GM12878 (cell line): Measurements from ENCODE around the gene IL22. TPM values are rescaled to one million over a fixed set of nuclear protein-coding genes. Genes with fewer than 3 reads are reported as not detected.

Experiments
- ATAC-seq: fragments of 200-7000 bp; cut with Tn5 transposase; 3 replicates; pipeline ENCODE4 v1.9.1; 2020; ENCODE audit warnings: mild to moderate bottlenecking, moderate library complexity
- BruUV-seq: library from RNA; stranded (reverse); fragments of 400-500 nt; replicated peaks from 2 replicates; lab custom pipeline; 2021; lab: Mats Ljungman, UMichigan
- CTCF ChIA-PET: fragments of 300-600 bp; sonication (Branson Sonifier 250); formaldehyde crosslinking; extraction: SDS; loops from one replicate; lab custom pipeline; 2021; ENCODE audit warnings: inconsistent platforms; lab: Yijun Ruan, JAX
- POLR2A ChIA-PET: fragments of 350-600 bp; formaldehyde crosslinking; extraction: SDS; loops from one replicate; lab custom pipeline; 2021; ENCODE audit warnings: inconsistent platforms; lab: Charles Lee
- RAD21 ChIA-PET: fragments of 300-600 bp; sonication (Branson Sonifier 250); formaldehyde crosslinking; loops from one replicate; lab custom pipeline; 2023; ENCODE audit warnings: antibody characterized with exemption; ENCODE audit not compliant: unreplicated experiment; lab: Charles Lee
- SMC1A ChIA-PET: fragments of 300-600 bp; sonication (Branson Sonifier 250); formaldehyde crosslinking; loops from one replicate; lab custom pipeline; 2023; ENCODE audit not compliant: unreplicated experiment, uncharacterized antibody; lab: Charles Lee
- DNase-seq: peaks from one replicate; pipeline ENCODE4 v3.0.0-alpha.2; 2011; ENCODE audit warnings: low read depth, low spot score
- FAIRE-seq: peaks from 3 replicates; lab custom pipeline; 2011; peaks lifted over from hg19 to GRCh38; lab: Jason Lieb, UNC
- H2AFZ ChIP-seq: 2 replicates; pipeline ENCODE4 v1.6.0; 2011; ENCODE audit warnings: low read depth, low read length, control low read depth; ENCODE audit not compliant: control insufficient read depth
- H3K27ac ChIP-seq: 2 replicates; pipeline ENCODE4 v1.5.1; 2011; ENCODE audit warnings: control low read depth; ENCODE audit not compliant: control insufficient read depth, insufficient read depth
- H3K27me3 ChIP-seq, 2 experiments: replicated peaks in 1 of 2; 2 replicates each; pipeline versions ENCODE4 v1.6.0 to v1.6.1; 2011; ENCODE audit warnings: low read length in 1 of 2; ENCODE audit not compliant: control insufficient read depth in 2 of 2, insufficient read depth in 2 of 2
- H3K36me3 ChIP-seq, 2 experiments: 2 replicates each; pipeline ENCODE4 v1.5.1; 2011; ENCODE audit warnings: low read length in 1 of 2; ENCODE audit not compliant: control insufficient read depth in 2 of 2, insufficient read depth in 2 of 2
- H3K4me1 ChIP-seq: 2 replicates; pipeline ENCODE4 v1.6.1; 2011; ENCODE audit warnings: mild to moderate bottlenecking, low read length, moderate library complexity, mixed read lengths; ENCODE audit not compliant: control insufficient read depth, insufficient read depth
- H3K4me2 ChIP-seq: 2 replicates; pipeline ENCODE4 v1.6.0; 2011; ENCODE audit warnings: control low read depth; ENCODE audit not compliant: control insufficient read depth, insufficient read depth
- H3K4me3 ChIP-seq: fragments of 200-600 bp; sonication (generic); 2 replicates; pipeline ENCODE4 v1.5.1; 2016
- H3K79me2 ChIP-seq: 2 replicates; pipeline ENCODE4 v1.6.0; 2011; ENCODE audit warnings: low read length; ENCODE audit not compliant: control insufficient read depth, insufficient read depth
- H3K9ac ChIP-seq: 2 replicates; pipeline ENCODE4 v1.8.0; 2011; ENCODE audit warnings: low read length, control low read depth, mixed read lengths; ENCODE audit not compliant: control insufficient read depth, insufficient read depth
- H3K9me3 ChIP-seq: replicated peaks from 3 replicates; pipeline ENCODE4 v1.5.1; 2011; ENCODE audit warnings: mild to moderate bottlenecking, low read length; ENCODE audit not compliant: control insufficient read depth, insufficient read depth
- H4K20me1 ChIP-seq: 2 replicates; pipeline ENCODE4 v1.6.0; 2011; ENCODE audit not compliant: control insufficient read depth, insufficient read depth
- ASH2L ChIP-seq: fragments of 300-600, 200-600 bp; sonication (generic); IDR thresholded peaks from 2 replicates; pipeline ENCODE4 v1.6.1; 2017; ENCODE audit warnings: low read depth, mild to moderate bottlenecking, borderline replicate concordance
- E2F8 ChIP-seq: fragments of 450-650 bp; IDR thresholded peaks from 2 replicates; pipeline ENCODE4 v1.6.1; 2018; ENCODE audit warnings: mild to moderate bottlenecking, low read depth, moderate library complexity; ENCODE audit not compliant: partially characterized antibody
- EGR1 ChIP-seq, 2 experiments: IDR thresholded peaks; 1 replicate in 1 of 2; 2 replicates in 1 of 2; pipeline ENCODE4 v1.6.1; 2011 to 2012; ENCODE audit warnings: low read depth in 2 of 2, low read length in 2 of 2, borderline replicate concordance in 1 of 2, mild to moderate bottlenecking in 1 of 2, moderate library complexity in 1 of 2
- FOS ChIP-seq: IDR thresholded peaks from 3 replicates; pipeline ENCODE4 v1.6.1; 2011; ENCODE audit warnings: borderline replicate concordance; ENCODE audit not compliant: insufficient read length; ENCODE audit errors: extremely low read depth
- HCFC1 ChIP-seq: fragments of 150-350 bp; IDR thresholded peaks from 2 replicates; pipeline ENCODE4 v1.6.1; 2014; ENCODE audit warnings: low read length
- MLLT1 ChIP-seq: fragments of 450-650 bp; IDR thresholded peaks from 2 replicates; pipeline ENCODE4 v1.6.1; 2016; ENCODE audit warnings: mild to moderate bottlenecking
- MTA3 ChIP-seq: IDR thresholded peaks from 2 replicates; pipeline ENCODE4 v1.6.1; 2012; ENCODE audit warnings: low read length, inconsistent platforms, borderline replicate concordance
- NR2C1 ChIP-seq: fragments of 450-650 bp; IDR thresholded peaks from 2 replicates; pipeline ENCODE4 v1.6.1; 2017; ENCODE audit warnings: antibody characterized with exemption, mild to moderate bottlenecking, moderate library complexity
- POLR2A ChIP-seq: IDR thresholded peaks from 2 replicates; pipeline ENCODE4 v1.6.1; 2011; ENCODE audit warnings: low read depth, mild to moderate bottlenecking, low read length
- SMC3 ChIP-seq: IDR thresholded peaks from 2 replicates; pipeline ENCODE4 v1.6.1; 2011; ENCODE audit warnings: low read length, improper control_type of control experiment, borderline replicate concordance
- STAT3 ChIP-seq: IDR thresholded peaks from 2 replicates; pipeline ENCODE4 v1.6.1; 2011; ENCODE audit warnings: low read depth, low read length, improper control_type of control experiment
- ZBTB33 ChIP-seq: fragments of 450-650 bp; IDR thresholded peaks from 2 replicates; pipeline ENCODE4 v1.6.1; 2017; ENCODE audit warnings: mild to moderate bottlenecking
- ZBTB4 ChIP-seq: fragments of 450-650 bp; formaldehyde crosslinking; IDR thresholded peaks from 2 replicates; pipeline ENCODE4 v1.4.0; 2022; ENCODE audit warnings: mild to moderate bottlenecking, moderate library complexity
- ZSCAN29 ChIP-seq: fragments of 450-650 bp; IDR thresholded peaks from 2 replicates; pipeline ENCODE4 v1.6.1; 2017; ENCODE audit warnings: mild to moderate bottlenecking, moderate library complexity
- WGBS: methylation state at CpG from one replicate; pipeline ENCODE4 v1.1.6; 2016; ENCODE audit warnings: low lambda C conversion rate; ENCODE audit not compliant: insufficient replicate concordance, insufficient coverage; ENCODE audit errors: missing lambda C conversion rate; 5-methylcytosine and 5-hydroxymethylcytosine counted together
- in situ Hi-C: fragments of 300-500 bp; cut with MboI; formaldehyde crosslinking; loops from 9 replicates; pipeline ENCODE4 v1.14.3; 2018; ENCODE audit warnings: mixed read lengths
- intact Hi-C: fragments of 100-400 bp; cut with micrococcal nuclease; formaldehyde crosslinking; loops from one replicate; pipeline ENCODE4 v1.14.2; 2022; ENCODE audit not compliant: unreplicated experiment
- polyA plus RNA-seq, 11 experiments: library from polyadenylated mRNA; depleted of rRNA in 4 of 11; unstranded in 6 of 11; stranded (reverse) in 5 of 11; fragments of >200 nt; fragmentation: Nextera tagmentation in 4 of 11; fragmentation: Illumina TruSeq in 1 of 11; extraction: Ambion mirVana in 4 of 11; extraction: Trizol in 1 of 11; gene quantifications; 1 replicate in 1 of 11; 2 replicates in 10 of 11; pipeline versions ENCODE4 v1.2.1 to v1.2.3, GENCODE V29; 2011 to 2016; ENCODE audit warnings: inconsistent platforms in 2 of 11, missing spikeins in 2 of 11, low read depth in 1 of 11
- total RNA-seq, 4 experiments: library from RNA; depleted of rRNA in 3 of 4; stranded (reverse); fragments of >200 nt in 3 of 4; fragmentation: Illumina TruSeq in 1 of 4; extraction: Trizol in 1 of 4; gene quantifications; 2 replicates each; pipeline versions ENCODE4 v1.2.1 to v1.2.3, GENCODE V29; 2013 to 2021

IL22 gene
- total and polyA plus RNA-seq, 10 of the 15 experiments (the other 5 are each of a cell fraction or from before 2014, with no cell fraction given): not detected

- FAIRE-seq (peak; percentile 77), DNase-seq (peak; percentile 93), ATAC-seq (peak; percentile 100)
- under 1% methylated on average over 6 of the region's 6 CpGs for WGBS
- no peaks in the 10 kb centered on the region for H4K20me1 ChIP-seq
- intact Hi-C loops (loop anchor here (1.0 to 2.0 kb wide), 2 partner anchors 13 to 16 kb away; no protein-coding TSS in a partner anchor), in situ Hi-C loops (no loop called here)
- ChIA-PET POLR2A (interaction anchor here (0.5 to 1.2 kb wide), 4 partner anchors 9 to 272 kb away, joined by 3 to 6 read pairs (median 3); no protein-coding TSS in a partner anchor), CTCF (interaction anchor here (0.8 to 2.4 kb wide), 9 partner anchors 9 to 67 kb away, joined by 3 to 18 read pairs (median 3); no protein-coding TSS in a partner anchor), SMC1A (interaction anchor here (0.8 to 3.2 kb wide), 13 partner anchors 9 to 359 kb away, joined by 3 to 17 read pairs (median 4); no protein-coding TSS in a partner anchor), RAD21 (interaction anchor here (0.6 to 2.0 kb wide), 5 partner anchors 16 to 248 kb away, joined by 3 to 6 read pairs (median 4); no protein-coding TSS in a partner anchor)
- no peak overlapping the region for H3K27ac ChIP-seq
- no peaks in the 10 kb centered on the region for H3K27me3 ChIP-seq
- no peaks in the 10 kb centered on the region for H3K36me3 ChIP-seq
- no peak overlapping the region for H3K9ac ChIP-seq
- no peak overlapping the region for H3K4me3 ChIP-seq
- no peaks in the 10 kb centered on the region; the same call in 2 of the 3 replicates for H3K9me3 ChIP-seq
- no peaks in the 10 kb centered on the region for H3K79me2 ChIP-seq
- no peak overlapping the region for H2AFZ ChIP-seq
- H3K4me2 ChIP-seq: no peak overlapping the region
- no TSS peak for BruUV-seq
- H3K4me1 ChIP-seq: peaks cover 7% of the 10 kb centered on the region
- TF ChIP-seq POLR2A (no peak), SMC3 (peak; percentile 18; the same call in 1 of the 2 replicates), ZSCAN29 (no peak), FOS (no peak), STAT3 (0 out of 2 replicates have a peak, but pooled peaks have one; percentile 54), MLLT1 (no peak), E2F8 (no peak), ZBTB33 (no peak), HCFC1 (no peak), ZBTB4 (CRISPR knock-in tag) (no peak), MTA3 (peak; percentile 66; the same call in 1 of the 2 replicates), ASH2L (no peak), EGR1 (IDR thresholded peaks at IDR 0.05; ENCODE audit: borderline replicate concordance in 1 of 2, low read depth in 2 of 2, low read length in 2 of 2) (no peak), NR2C1 (no peak)
Measured at GRCh38 chr12:68290126-68290525, 36.7 kb upstream of the IL22 start.
